NB4 (cell line): Measurements from ENCODE around the gene CFAP161.

Experiments
- MYC ChIP-seq: IDR thresholded peaks from 2 replicates; pipeline ENCODE4 v1.6.1; 2011; ENCODE audit warnings: low read depth, low read length
- POLR2A ChIP-seq: IDR thresholded peaks from 2 replicates; pipeline ENCODE4 v1.6.1; 2011; ENCODE audit warnings: mild to moderate bottlenecking; ENCODE audit not compliant: insufficient read length; ENCODE audit errors: extremely low read depth
- TF ChIP-seq, protein P1 (sequence below): IDR thresholded peaks from one replicate; pipeline ENCODE4 v1.5.1; 2012; ENCODE audit warnings: low read depth, low read length
- TF ChIP-seq, protein P2 (sequence below): IDR thresholded peaks from 2 replicates; pipeline ENCODE4 v1.6.1; 2011; ENCODE audit warnings: low read depth, low read length

DNA sequence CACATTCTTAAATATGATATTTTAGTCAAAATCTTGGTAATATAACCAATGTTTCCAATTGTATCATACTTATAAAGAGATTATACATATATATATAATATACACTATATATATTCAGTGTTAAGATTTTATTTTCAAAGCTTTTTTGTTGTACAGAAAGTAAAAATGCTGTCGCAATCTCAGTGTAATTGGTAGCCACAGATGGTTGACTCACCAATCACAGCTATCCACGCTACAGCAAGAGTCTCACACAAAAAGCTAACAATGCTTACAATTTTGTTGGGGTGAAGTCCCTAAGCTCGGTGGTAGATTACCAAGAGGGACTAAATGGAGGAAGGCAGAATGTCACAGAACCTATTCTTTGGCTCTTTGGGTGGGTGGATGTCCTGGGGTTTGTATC lies 16.9 kb upstream of the CFAP161 start:
- TF ChIP-seq POLR2A, result no peak
- TF ChIP-seq, protein P1, sequence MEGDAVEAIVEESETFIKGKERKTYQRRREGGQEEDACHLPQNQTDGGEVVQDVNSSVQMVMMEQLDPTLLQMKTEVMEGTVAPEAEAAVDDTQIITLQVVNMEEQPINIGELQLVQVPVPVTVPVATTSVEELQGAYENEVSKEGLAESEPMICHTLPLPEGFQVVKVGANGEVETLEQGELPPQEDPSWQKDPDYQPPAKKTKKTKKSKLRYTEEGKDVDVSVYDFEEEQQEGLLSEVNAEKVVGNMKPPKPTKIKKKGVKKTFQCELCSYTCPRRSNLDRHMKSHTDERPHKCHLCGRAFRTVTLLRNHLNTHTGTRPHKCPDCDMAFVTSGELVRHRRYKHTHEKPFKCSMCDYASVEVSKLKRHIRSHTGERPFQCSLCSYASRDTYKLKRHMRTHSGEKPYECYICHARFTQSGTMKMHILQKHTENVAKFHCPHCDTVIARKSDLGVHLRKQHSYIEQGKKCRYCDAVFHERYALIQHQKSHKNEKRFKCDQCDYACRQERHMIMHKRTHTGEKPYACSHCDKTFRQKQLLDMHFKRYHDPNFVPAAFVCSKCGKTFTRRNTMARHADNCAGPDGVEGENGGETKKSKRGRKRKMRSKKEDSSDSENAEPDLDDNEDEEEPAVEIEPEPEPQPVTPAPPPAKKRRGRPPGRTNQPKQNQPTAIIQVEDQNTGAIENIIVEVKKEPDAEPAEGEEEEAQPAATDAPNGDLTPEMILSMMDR, result no peak
- TF ChIP-seq, protein P2, sequence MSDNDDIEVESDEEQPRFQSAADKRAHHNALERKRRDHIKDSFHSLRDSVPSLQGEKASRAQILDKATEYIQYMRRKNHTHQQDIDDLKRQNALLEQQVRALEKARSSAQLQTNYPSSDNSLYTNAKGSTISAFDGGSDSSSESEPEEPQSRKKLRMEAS, result no peak
- no peak for TF ChIP-seq MYC
